Ecto neural progenitor cell (in vitro differentiated cells): ENCODE measurements around the gene PRKCB.

Source experiments
- DNase-seq: peaks from one replicate; pipeline ENCODE4 v3.0.0-alpha.2; 2018; ENCODE audit warnings: low spot score

The PRKCB gene

DNA sequence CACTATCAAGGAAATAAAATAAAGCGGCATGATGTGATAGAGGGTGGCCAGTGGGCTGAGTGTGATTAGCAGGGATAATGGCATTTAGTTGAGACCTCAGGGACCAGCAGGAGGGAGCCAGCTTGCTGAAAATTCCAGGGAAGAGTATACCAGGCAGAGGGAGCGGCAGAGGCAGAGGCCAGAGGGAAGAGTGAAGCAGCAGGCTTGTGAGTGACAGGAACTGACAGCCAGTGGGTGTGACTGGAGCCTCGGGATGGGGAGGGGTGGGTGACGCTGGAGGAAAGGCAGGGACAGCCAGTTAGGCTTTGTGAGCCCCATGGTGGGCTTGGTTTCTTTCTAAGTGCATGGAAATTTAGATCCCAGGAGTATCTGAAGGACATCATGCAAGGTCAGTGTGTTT, 210.7 kb downstream of the PRKCB start:
- peak; percentile 63 for DNase-seq

DNA sequence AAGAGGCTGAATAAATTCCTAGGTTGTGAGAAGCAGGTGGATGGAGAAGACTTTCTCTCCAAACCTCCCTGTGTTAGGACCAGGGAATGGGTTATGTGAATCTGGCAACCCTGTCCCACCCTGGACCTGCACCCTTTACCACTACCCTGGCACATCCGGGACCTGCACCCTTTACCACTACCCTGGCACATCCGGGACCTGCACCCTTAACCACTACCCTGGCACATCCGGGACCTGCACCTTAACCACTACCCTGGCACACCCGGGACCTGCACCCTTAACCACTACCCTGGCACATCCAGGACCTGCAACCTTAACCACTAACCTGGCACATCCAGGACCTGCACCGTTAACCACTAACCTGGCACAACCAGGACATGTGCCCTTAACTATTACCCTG, 213.3 kb downstream of the PRKCB start:
- DNase-seq = no peak

- DNase-seq = no peak
These were observed 215.3 kb downstream of the PRKCB start for GRCh38 chr16:24051125-24051524.

DNA sequence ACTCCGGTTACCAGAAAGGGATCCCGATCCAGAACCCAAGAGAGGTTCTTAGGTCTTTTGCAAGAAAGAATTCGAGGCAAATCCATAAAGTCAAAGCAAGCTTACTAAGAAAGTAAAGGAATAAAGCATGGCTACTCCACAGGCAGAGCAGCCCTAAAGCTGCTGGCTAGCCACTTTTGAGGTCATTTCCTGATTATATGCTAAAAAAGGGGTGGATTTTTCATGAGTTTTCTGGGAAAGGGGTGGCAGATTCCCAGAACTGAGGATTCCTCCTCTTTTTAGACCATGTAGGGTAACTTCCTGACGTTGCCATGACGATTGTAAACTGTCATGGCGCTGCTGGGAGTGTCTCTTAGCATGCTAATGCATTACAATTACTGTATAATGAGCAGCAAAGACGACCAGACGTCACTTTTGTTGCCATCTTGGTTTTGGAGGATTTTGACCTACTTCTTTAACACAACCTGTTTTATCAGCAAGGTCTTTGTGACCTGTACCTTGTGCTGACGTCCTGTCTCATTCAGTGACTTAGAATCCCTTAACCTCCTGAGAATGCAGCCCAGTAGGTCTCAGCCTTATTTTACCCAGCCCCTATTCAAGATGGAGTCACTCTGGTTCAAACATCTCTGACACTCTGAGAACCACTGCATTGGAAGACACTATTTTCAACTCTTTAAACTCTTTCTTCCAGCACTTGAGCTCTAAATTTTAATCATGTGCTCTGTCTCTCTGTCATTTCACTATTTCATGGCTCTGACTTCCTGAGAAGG, 216.7 kb downstream of the PRKCB start:
- DNase-seq = no peak

GRCh38 chr16:24053099-24053946, 217.5 kb downstream of the PRKCB start:
- no peak for DNase-seq

DNA sequence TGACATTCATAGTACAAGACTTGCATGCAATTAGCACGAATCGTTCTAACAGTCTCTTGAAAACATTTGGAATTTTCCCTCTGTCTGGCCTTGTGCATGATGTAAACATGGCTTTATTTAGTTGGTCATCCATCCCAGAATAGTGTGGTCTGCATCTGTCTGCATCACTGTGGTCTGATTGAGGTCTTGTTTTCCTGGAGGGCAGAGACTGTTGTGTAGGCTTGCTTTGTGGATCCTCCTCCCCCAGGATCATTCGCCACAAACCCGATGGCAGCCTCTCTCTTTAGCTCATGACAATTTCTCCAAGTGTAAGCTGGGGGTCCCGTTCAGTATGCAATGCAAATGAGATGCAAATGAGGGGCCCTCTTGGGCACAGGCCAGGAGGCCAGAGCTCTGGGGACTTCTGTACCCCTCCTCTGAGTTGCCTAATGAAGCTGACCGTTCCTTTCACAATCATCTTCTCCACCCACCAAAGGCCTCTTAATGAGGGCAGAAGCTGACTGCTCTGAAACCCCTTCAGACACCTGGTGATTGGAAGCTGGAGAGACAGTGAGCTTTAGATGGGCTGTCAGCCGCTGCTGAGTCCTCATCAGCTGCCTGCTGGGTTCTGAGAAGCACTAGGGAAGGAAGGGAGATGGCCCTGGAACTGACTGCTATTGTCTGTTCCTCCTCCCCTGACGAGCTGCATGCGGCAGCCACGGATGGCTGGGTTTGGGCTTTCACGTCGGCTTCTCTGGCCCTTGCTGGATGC, 219.1 kb downstream of the PRKCB start:
- peak; percentile 71 for DNase-seq

DNA sequence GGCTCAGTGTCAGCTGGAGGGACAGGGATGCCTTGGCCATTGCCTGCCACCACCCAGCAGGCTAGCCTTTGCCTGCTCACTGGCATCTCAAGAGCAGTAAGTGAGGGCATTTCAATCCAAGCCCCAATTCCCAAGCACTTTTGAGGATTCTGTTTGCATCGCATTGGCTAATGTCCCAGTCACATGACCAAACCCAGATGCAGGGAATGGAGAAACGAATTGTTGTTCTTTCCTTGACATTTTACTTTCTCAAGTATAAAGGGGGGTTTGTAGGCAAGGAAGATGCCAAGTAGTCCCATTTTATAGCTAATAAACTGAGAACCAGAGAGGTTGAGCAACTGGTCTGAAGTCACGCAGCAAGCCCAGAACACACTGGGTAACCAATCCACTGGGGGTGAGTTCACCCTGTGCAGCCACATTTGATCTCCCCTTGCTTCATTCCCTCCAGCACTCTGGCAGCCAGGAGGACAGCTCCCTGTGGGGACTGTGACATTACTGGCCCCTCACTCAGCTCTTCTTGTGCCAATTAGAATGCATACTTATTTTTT, 226.6 kb downstream of the PRKCB start:
- peak; percentile 17 for DNase-seq

DNA sequence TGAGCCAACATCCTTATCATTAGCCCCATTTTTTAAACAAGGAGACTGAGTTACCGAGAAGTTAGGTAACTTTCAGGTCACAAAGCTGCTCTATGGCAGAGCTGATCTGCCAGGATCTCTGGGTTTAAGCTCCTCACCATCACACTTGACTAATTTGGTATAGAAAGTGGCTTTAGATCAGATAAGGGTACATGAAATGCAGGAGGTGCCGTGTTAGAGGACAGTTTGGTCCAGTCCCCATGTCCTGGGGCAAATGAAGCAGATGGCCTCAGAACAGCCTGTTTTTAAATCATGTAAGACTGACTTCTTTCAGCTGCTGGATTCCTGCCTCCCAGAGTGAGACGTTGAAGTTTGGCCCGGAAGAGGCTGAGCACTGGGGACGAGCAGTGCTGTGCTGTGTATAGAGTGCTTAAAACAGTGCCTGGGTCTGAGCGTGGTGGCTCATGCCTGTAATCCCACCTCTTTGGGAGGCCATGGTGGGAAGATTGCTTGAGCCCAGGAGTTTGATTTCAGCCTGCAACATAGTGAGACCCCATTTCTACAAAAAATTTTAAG, 233.3 kb downstream of the PRKCB start:
- no peak for DNase-seq

DNA sequence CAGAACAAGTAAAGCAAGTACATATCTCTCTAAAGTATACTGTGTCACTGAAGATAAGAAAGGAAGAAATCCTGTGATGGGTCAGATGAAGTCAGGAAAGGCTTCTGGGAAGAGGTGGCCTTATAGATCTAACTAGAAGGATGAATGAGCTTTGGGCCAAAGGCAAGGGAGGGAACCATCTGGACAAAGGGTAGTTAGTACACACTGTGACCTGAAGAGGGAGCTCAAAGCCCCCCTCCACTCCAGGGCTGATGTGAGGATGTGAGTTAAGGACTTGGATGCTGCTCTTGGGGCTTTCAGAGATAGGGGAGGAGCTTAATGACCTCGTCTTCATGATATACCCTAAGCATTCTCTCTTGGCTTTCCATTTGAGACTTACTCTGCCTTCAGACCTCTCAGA, 235.1 kb downstream of the PRKCB start:
- peak; percentile 63 for DNase-seq

DNA sequence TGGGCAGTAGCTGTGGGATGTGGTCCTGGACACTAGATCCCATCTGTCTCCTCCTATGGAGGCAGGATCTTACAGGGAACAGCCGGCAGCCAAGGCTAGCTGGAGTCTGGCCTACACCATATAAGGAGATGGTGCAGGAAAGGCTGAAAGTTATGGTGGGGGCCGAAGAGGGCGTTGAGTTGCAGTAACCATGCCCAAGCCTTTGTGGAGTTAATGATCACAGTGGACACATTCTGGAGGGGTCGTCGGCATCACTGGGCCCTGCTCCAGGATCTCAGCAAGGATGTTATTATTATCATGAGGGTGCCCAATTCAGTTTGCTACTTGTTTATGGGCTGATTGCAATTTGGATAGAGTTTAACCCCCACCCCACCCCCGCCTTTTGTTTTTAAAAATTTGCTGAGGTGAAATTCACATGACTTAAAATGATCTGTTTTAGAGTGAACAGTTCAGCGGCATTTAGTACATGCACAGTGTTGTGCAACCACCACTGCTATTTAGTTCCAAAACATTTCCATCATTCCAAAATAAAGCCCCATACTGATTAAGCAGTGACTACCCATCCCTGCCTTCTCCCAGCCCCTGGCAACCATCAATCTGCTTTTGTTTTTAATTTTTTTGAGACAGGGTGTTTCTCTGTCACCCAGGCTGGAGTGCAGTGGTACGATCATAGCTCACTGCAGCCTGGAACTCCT, 236.0 kb downstream of the PRKCB start:
- no peak for DNase-seq

DNA sequence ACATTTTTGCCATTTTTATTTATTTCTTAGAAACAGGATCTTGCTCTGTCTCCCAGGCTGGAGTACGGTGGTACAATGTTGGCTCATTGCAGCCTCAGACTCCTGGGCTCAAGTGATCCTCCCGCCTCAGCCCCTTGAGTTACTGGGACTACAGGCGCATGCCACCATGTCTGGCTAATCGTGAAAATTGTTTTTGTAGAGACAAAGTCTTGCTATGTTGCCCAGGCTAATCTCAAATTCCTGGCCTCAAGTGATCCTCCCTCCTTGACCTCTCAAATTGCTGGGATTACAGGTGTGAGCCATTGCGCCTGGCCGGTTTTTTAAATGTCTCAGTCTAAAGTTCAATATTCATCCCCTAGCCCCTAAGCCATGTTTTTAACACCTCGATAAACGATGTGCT, 237.5 kb downstream of the PRKCB start:
- no peak for DNase-seq

- no peak for DNase-seq
These were observed 238.8 kb downstream of the PRKCB start for GRCh38 chr16:24074574-24074973.

DNA sequence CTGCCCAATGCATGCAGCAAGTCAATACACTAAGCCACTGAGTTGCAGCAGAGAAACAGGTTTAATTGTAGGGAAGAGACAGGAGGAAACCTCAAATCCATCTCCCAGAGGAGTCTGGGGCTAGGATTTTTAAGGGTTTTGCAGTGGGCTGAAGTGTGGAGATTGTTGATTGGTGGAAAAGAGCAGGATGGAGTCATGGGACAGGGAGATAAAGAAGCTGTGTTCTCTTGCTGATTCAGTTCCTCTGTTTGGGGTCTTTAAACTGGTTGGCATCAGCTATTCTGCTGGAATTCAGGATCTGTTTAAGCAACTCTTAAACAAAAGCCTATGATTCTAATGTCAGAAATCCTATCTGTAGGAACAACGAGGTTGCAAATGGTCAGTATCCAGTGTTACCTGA, 239.5 kb downstream of the PRKCB start:
- DNase-seq = no peak

GRCh38 chr16:24075931-24076716, 240.3 kb downstream of the PRKCB start:
- DNase-seq = no peak

DNA sequence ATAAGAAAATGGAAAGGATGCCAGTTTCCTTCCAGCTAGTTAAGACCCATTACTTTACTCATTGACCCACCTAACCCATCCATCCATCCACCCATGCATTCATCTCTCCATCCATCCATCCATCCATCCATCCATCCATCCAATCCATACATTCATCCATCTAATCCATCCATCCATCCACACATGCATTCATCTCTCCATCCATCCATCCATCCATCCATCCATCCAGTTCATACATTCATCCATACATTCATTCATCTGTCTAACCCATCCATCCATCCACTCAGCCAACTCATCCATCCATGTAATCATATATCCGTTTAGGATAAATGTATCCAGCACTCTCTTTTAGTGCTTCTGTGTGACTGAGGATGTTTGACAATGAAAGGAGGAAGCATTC, 241.5 kb downstream of the PRKCB start:
- no peak for DNase-seq

- no peak for DNase-seq
These were observed 242.2 kb downstream of the PRKCB start for GRCh38 chr16:24077966-24078365.

GRCh38 chr16:24085666-24086065, 249.9 kb downstream of the PRKCB start:
- no peak for DNase-seq

DNA sequence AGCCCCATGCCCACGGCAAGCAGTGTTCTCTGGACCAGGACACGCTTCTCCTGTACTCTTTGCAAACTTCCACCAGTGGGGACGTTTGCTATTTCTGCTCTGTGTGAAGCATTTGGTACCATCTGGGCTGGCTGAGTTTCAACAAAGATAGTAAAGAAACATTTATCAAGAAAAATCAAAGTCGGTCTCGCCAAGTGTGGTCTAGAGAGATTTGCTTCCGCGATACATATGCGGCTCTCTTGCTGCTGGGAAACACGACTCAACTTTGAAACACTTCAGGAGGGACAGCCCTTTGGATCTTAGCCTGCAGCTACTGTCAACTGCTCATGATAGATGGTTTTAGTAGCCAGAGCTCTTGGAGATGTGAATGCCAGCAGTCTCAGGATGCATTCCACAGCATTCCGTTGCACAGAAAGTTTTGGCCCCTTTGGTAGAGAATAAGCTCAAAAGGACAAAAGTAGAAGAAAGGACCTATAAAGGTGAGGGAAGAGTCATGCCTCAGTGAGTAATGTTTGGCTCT, 252.2 kb downstream of the PRKCB start:
- no peak for DNase-seq

GRCh38 chr16:24088767-24089166, 253.0 kb downstream of the PRKCB start:
- no peak for DNase-seq

GRCh38 chr16:24091125-24091524, 255.3 kb downstream of the PRKCB start:
- no peak for DNase-seq
